Neutrophil (primary cell): ENCODE data around the gene HYAL2.

Experiments used
- H3K27ac ChIP-seq: fragments of 200-600 bp; sonication (generic); 2 replicates; pipeline ENCODE4 v1.5.1; 2016; ENCODE audit warnings: mild to moderate bottlenecking, moderate library complexity
- H3K27me3 ChIP-seq: fragments of 200-600 bp; sonication (generic); 2 replicates; pipeline ENCODE4 v1.6.0; 2016; ENCODE audit warnings: mild to moderate bottlenecking
- H3K36me3 ChIP-seq: fragments of 200-600 bp; sonication (generic); 2 replicates; pipeline ENCODE4 v1.5.1; 2017
- H3K4me1 ChIP-seq, 2 experiments: fragments of 200-600 bp in 1 of 2; sonication (generic) in 1 of 2; 1 replicate in 1 of 2; 2 replicates in 1 of 2; pipeline versions ENCODE4 v1.5.1 to v1.6.1; 2013 to 2016; ENCODE audit warnings: low read depth in 1 of 2, low read length in 1 of 2, mild to moderate bottlenecking in 1 of 2, moderate library complexity in 1 of 2; ENCODE audit not compliant: control insufficient read depth in 1 of 2, insufficient read depth in 1 of 2
- H3K4me3 ChIP-seq, 2 experiments: fragments of 200-600 bp in 1 of 2; sonication (generic) in 1 of 2; 1 replicate in 1 of 2; 2 replicates in 1 of 2; pipeline ENCODE4 v1.5.1; 2013 to 2016; ENCODE audit warnings: low read depth in 1 of 2, low read length in 1 of 2, mild to moderate bottlenecking in 1 of 2, moderate library complexity in 1 of 2
- H3K9me3 ChIP-seq: fragments of 200-600 bp; sonication (generic); 2 replicates; pipeline ENCODE4 v1.5.1; 2016
- CTCF ChIP-seq: fragments of 200-600 bp; sonication (generic); IDR thresholded peaks from 2 replicates; pipeline ENCODE4 v1.5.1; 2016; ENCODE audit warnings: antibody characterized with exemption

HYAL2 gene

GRCh38 chr3:50276762-50277101 is 45.8 kb downstream of the HYAL2 start:
- H3K9me3 ChIP-seq = no peaks in the 10 kb centered on the region
- no peak for TF ChIP-seq CTCF
- no peak overlapping the region for H3K27ac ChIP-seq
- H3K4me1 ChIP-seq = peaks cover 26 to 38% of the 10 kb centered on the region in 2 experiments
- H3K4me3 ChIP-seq = no peak overlapping the region
- peaks cover 61% of the 10 kb centered on the region for H3K27me3 ChIP-seq
- no peaks in the 10 kb centered on the region for H3K36me3 ChIP-seq

DNA sequence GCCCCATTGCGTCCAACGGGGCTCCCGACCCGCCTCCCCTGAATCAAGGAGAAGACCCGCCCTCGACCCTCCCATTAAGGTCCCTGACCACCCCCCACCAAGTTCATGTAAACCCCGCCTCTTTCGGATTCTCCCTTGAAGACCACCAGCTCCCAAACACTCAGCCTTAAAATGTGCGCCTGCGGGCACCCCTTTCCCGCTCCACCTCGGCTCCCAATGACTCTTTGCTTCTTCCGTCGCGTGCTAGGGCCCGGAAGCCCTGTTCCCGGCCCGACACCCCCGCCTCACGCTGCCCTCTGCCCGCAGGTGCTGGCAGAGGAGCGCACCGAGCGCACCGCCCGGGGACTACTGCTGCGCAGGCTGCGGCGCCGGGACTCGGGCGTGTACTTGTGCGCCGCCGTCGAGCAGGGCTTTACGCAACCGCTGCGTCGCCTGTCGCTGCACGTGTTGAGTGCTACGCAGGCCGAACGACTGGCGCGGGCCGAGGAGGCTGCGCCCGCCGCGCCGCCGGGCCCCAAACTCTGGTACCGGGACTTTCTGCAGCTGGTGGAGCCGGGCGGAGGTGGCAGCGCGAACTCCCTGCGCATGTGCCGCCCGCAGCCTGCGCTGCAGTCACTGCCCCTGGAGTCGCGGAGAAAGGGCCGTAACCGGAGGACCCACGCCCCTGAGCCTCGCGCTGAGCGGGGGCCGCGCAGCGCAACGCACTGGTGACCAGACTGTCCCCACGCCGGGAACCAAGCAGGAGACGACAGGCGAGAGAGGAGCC is 46.4 kb downstream of the HYAL2 start:
- Histone ChIP-seq H3K27me3 (peaks cover 61% of the 10 kb centered on the region), H3K4me1 (peaks cover 26 to 38% of the 10 kb centered on the region in 2 experiments), H3K4me3 (no peak overlapping the region), H3K27ac (no peak overlapping the region), H3K36me3 (no peaks in the 10 kb centered on the region), H3K9me3 (no peaks in the 10 kb centered on the region)
- TF ChIP-seq CTCF = no peak

GRCh38 chr3:50275141-50275995 is 47.2 kb downstream of the HYAL2 start:
- H3K9me3 ChIP-seq = no peaks in the 10 kb centered on the region
- H3K4me1 ChIP-seq = peaks cover 26 to 38% of the 10 kb centered on the region in 2 experiments
- peaks cover 61% of the 10 kb centered on the region for H3K27me3 ChIP-seq
- peak overlapping the region in 1 of 2 experiments; percentile 2 for H3K4me3 ChIP-seq
- no peaks in the 10 kb centered on the region for H3K36me3 ChIP-seq
- no peak overlapping the region for H3K27ac ChIP-seq
- no peak for TF ChIP-seq CTCF

DNA sequence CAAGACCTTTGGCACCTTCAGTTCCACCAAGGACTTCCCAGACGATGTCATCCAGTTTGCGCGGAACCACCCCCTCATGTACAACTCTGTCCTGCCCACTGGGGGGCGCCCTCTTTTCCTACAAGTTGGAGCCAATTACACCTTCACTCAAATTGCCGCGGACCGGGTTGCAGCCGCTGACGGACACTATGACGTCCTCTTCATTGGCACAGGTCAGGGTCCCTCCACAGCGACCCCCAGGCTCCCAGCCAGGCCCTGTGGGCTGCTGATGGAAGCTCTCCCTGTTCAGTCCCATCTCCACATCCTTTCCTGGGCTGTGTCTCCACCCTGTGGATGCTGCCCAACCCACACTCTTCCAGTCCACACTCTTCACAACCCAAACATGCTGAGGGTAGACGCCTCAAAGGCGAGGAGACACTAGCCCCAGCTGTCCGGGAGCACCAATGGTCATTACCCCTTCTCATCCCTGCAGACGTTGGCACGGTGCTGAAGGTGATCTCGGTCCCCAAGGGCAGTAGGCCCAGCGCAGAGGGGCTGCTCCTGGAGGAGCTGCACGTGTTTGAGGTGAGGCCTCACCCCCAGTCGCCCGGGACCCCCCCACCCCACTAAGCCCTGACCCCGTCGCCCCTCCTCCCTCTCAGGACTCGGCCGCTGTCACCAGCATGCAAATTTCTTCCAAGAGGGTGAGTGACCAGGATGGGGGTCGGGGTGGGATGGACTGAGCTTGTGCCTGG is 48.0 kb downstream of the HYAL2 start:
- Histone ChIP-seq H3K36me3 (no peaks in the 10 kb centered on the region), H3K27ac (no peak overlapping the region), H3K4me3 (peak overlapping the region in 1 of 2 experiments; percentile 2), H3K27me3 (peaks cover 61% of the 10 kb centered on the region), H3K9me3 (no peaks in the 10 kb centered on the region), H3K4me1 (peaks cover 26 to 38% of the 10 kb centered on the region in 2 experiments)
- TF ChIP-seq CTCF = peak; percentile 85

DNA sequence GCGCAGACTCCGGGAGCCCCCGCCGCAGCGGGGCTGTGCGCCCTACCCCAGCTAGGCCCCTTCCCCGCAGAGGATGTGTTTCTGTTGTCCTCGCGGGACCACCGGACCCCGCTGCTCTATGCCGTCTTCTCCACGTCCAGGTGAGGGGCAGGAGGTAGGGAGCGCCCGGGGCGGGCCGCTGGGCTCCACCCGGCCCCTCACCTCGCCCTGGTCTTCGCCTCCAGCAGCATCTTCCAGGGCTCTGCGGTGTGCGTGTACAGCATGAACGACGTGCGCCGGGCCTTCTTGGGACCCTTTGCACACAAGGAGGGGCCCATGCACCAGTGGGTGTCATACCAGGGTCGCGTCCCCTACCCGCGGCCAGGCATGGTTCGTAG is 48.9 kb downstream of the HYAL2 start:
- H3K36me3 ChIP-seq = no peaks in the 10 kb centered on the region
- peaks cover 62% of the 10 kb centered on the region for H3K27me3 ChIP-seq
- peak overlapping the region; percentile 63 for H3K27ac ChIP-seq
- no peak for TF ChIP-seq CTCF
- peaks cover 26 to 38% of the 10 kb centered on the region in 2 experiments for H3K4me1 ChIP-seq
- peak overlapping the region; percentile 58 to 60 for H3K4me3 ChIP-seq
- no peaks in the 10 kb centered on the region for H3K9me3 ChIP-seq
